ENCODE results near the gene MERTK. TPM values are rescaled to one million over a fixed set of nuclear protein-coding genes. Genes with fewer than 3 reads are reported as not detected.

MERTK gene
- total and polyA plus RNA-seq, 2 of the 13 experiments (the other 11 are each of a cell fraction or from before 2014, with no cell fraction given): 37.3 to 44.7 TPM

DNA sequence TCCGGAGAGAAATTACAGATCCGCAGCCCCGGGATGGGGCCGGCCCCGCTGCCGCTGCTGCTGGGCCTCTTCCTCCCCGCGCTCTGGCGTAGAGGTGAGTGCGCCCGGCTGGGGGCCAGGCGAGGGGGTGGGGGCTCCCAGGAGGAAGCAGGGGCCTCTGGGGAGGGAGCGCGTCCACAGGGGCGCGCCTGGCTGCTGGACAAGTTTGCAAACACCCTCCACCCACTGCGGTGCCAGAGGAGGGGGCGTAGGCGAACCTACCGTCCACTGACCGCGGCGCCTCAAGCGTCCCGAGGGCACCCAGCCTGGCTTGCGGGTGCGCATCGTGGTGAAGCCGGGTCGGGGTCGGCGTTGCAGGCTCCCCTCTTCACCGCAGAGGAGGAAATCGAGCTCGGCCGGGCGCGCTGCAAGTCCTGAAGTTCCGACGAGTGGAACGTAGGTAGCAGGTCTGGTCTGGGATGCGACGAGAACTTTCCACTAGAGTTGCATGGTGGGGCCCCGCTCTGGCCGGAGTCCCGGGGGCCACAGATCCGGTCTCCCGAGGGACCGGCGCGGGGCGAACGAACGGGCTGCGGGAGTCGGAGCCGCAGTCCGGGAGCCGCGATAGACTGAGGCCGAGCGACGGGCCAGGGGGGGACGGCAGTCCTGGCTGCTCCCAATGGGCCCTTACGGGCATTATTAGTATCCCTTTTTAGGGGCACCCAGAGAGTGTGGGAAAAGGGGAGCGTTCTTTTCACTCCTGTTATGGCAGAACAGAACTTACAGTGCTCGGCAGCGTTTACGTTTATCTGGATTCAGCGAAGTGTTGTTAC is 502 bp downstream of the MERTK start (continued):
- TF ChIP-seq, protein P1, sequence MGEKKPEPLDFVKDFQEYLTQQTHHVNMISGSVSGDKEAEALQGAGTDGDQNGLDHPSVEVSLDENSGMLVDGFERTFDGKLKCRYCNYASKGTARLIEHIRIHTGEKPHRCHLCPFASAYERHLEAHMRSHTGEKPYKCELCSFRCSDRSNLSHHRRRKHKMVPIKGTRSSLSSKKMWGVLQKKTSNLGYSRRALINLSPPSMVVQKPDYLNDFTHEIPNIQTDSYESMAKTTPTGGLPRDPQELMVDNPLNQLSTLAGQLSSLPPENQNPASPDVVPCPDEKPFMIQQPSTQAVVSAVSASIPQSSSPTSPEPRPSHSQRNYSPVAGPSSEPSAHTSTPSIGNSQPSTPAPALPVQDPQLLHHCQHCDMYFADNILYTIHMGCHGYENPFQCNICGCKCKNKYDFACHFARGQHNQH (CRISPR knock-in tag; IDR thresholded peaks at IDR 0.05): no peak
- TF ChIP-seq KLF16 (CRISPR knock-in tag; IDR thresholded peaks at IDR 0.05): no peak
- no peak; the same call in 1 of the 2 replicates for TF ChIP-seq KDM2A (CRISPR knock-in tag; IDR thresholded peaks at IDR 0.05; ENCODE audit: borderline replicate concordance, low read depth)
- TF ChIP-seq STAG1 (CRISPR knock-in tag; IDR thresholded peaks at IDR 0.05): peak; percentile 8; the same call in 1 of the 2 replicates
- peak; percentile 41; the same call in 1 of the 2 replicates for TF ChIP-seq ZNF441 (CRISPR knock-in tag; IDR thresholded peaks at IDR 0.05; ENCODE audit: borderline replicate concordance)
- no peak for TF ChIP-seq ATF6 (CRISPR knock-in tag; conservative IDR thresholded peaks at IDR 0.05)
- peak; percentile 51; the same call in 1 of the 2 replicates for TF ChIP-seq ZNF124 (CRISPR knock-in tag; IDR thresholded peaks at IDR 0.05)
- no peak for TF ChIP-seq TCF7 (IDR thresholded peaks at IDR 0.05; ENCODE audit: low read depth)
- TF ChIP-seq NRL (CRISPR knock-in tag; IDR thresholded peaks at IDR 0.05; ENCODE audit: borderline replicate concordance): peak; percentile 90
- TF ChIP-seq ZNF256 (CRISPR knock-in tag; conservative IDR thresholded peaks at IDR 0.05): no peak
- 0 out of 2 replicates have a peak, but pooled peaks have one; percentile 23 for TF ChIP-seq MEIS1 (CRISPR knock-in tag; IDR thresholded peaks at IDR 0.05; ENCODE audit: borderline replicate concordance)
- TF ChIP-seq NFATC3 (CRISPR knock-in tag; IDR thresholded peaks at IDR 0.05): 0 out of 2 replicates have a peak, but pooled peaks have one; percentile 48
- peak; percentile 81; the same call in 1 of the 2 replicates for TF ChIP-seq ZFP41 (CRISPR knock-in tag; IDR thresholded peaks at IDR 0.05; ENCODE audit: borderline replicate concordance)
- no peak for TF ChIP-seq ZBTB7A (CRISPR knock-in tag; IDR thresholded peaks at IDR 0.05)
- no peak for TF ChIP-seq ZNF670 (CRISPR knock-in tag; IDR thresholded peaks at IDR 0.05; ENCODE audit: borderline replicate concordance)
- peak; percentile 43; the same call in 1 of the 2 replicates for TF ChIP-seq ZNF878 (CRISPR knock-in tag; IDR thresholded peaks at IDR 0.05)
- no peak for TF ChIP-seq ZNF432 (CRISPR knock-in tag; IDR thresholded peaks at IDR 0.05; ENCODE audit: borderline replicate concordance)
- no peak for TF ChIP-seq HDAC6 (IDR thresholded peaks at IDR 0.05; ENCODE audit: low read depth, low read length)
- TF ChIP-seq ZNF766 (CRISPR knock-in tag; IDR thresholded peaks at IDR 0.05; ENCODE audit: borderline replicate concordance): no peak; the same call in none of the 2 replicates
- TF ChIP-seq ZNF564 (CRISPR knock-in tag; IDR thresholded peaks at IDR 0.05): peak; percentile 69; the same call in 1 of the 2 replicates
- TF ChIP-seq RCOR2 (CRISPR knock-in tag; IDR thresholded peaks at IDR 0.05): no peak
- peak; percentile 44; the same call in 1 of the 2 replicates for TF ChIP-seq ZNF710 (CRISPR knock-in tag; IDR thresholded peaks at IDR 0.05; ENCODE audit: borderline replicate concordance)
- TF ChIP-seq POGZ (CRISPR knock-in tag; IDR thresholded peaks at IDR 0.05): peak; percentile 41; the same call in 1 of the 2 replicates
- no peak; the same call in 1 of the 2 replicates for TF ChIP-seq ZNF772 (CRISPR knock-in tag; IDR thresholded peaks at IDR 0.05)
